GM21737 (cell line): Measurements from ENCODE around the gene ADH5.
A peak's percentile ranks its signal among the peaks of the same experiment; 100 is the strongest.
"Not testable (repeated sequence)": the region's sequence is repeated elsewhere in the genome, so short reads cannot be mapped to it uniquely, and the experiment has no call there.

Source experiments
- ATAC-seq: cut with Tn5 transposase; IDR thresholded peaks from one replicate; pipeline ENCODE4 v1.9.1; 2021; ENCODE audit warnings: mild to moderate bottlenecking, moderate library complexity; ENCODE audit not compliant: unreplicated experiment

The ADH5 gene

GRCh38 chr4:99088023-99088449 is 552 bp downstream of the ADH5 start:
- ATAC-seq: peak; percentile 22

- no peak for ATAC-seq
These were observed 4.0 kb downstream of the ADH5 start for GRCh38 chr4:99084595-99084994.

- no peak for ATAC-seq
These were observed 6.4 kb downstream of the ADH5 start for GRCh38 chr4:99082192-99082591.

GRCh38 chr4:99080869-99081268 is 7.7 kb downstream of the ADH5 start:
- ATAC-seq: not testable (repeated sequence)

GRCh38 chr4:99079625-99080295 is 8.8 kb downstream of the ADH5 start:
- no peak for ATAC-seq

- no peak for ATAC-seq
These were observed 9.5 kb downstream of the ADH5 start for GRCh38 chr4:99078931-99079624.

GRCh38 chr4:99078336-99078735 is 10.3 kb downstream of the ADH5 start:
- no peak for ATAC-seq

- no peak for ATAC-seq
These were observed 11.4 kb downstream of the ADH5 start for GRCh38 chr4:99077177-99077576.

GRCh38 chr4:99076292-99076976 is 12.2 kb downstream of the ADH5 start:
- no peak for ATAC-seq

- ATAC-seq: no peak
These were observed 13.8 kb downstream of the ADH5 start for GRCh38 chr4:99074816-99075215.

- ATAC-seq: no peak
These were observed 17.4 kb downstream of the ADH5 start for GRCh38 chr4:99071159-99071558.

- ATAC-seq: no peak
These were observed 21.0 kb downstream of the ADH5 start for GRCh38 chr4:99067617-99068016.

GRCh38 chr4:99065521-99065920 is 23.1 kb downstream of the ADH5 start:
- ATAC-seq: not testable (repeated sequence)

- no peak for ATAC-seq
These were observed 26.5 kb downstream of the ADH5 start for GRCh38 chr4:99062120-99062519.

GRCh38 chr4:99061048-99061700 is 27.4 kb downstream of the ADH5 start:
- no peak for ATAC-seq

GRCh38 chr4:99059550-99059949 is 29.0 kb downstream of the ADH5 start:
- no peak for ATAC-seq

- no peak for ATAC-seq
These were observed 30.4 kb downstream of the ADH5 start for GRCh38 chr4:99058228-99058627.

GRCh38 chr4:99054428-99054994 is 34.1 kb downstream of the ADH5 start:
- ATAC-seq: no peak

- no peak for ATAC-seq
These were observed 35.7 kb downstream of the ADH5 start for GRCh38 chr4:99052902-99053301.

- ATAC-seq: no peak
These were observed 40.9 kb downstream of the ADH5 start for GRCh38 chr4:99047710-99048109.

- no peak for ATAC-seq
These were observed 45.2 kb downstream of the ADH5 start for GRCh38 chr4:99043346-99043745.
